GM12801 (cell line): ENCODE results near the gene IL20.

Source experiments
- CTCF ChIP-seq: IDR thresholded peaks from one replicate; pipeline ENCODE4 v1.5.1; 2011; ENCODE audit warnings: control low read depth; ENCODE audit not compliant: insufficient read length; ENCODE audit errors: extremely low read depth

Gene IL20

GRCh38 chr1:206918076-206918475 lies 52.7 kb downstream of the IL20 start:
- TF ChIP-seq CTCF, result no peak
